PC-3 (cell line): ENCODE measurements around the gene WNK2.

ENCODE experiments used
- CTCF ChIP-seq: fragments of 300-600 bp; sonication (generic); conservative IDR thresholded peaks from 2 replicates; pipeline ENCODE4 v1.5.1; 2017; ENCODE audit warnings: antibody characterized with exemption, low read depth, mild to moderate bottlenecking, low read length
- EZH2 ChIP-seq: fragments of 300-600 bp; sonication (generic); IDR thresholded peaks from one replicate; pipeline ENCODE4 v1.6.1; 2017; ENCODE audit warnings: antibody characterized with exemption, mild to moderate bottlenecking, low read length; ENCODE audit not compliant: unreplicated experiment
- EZH2phosphoT487 ChIP-seq: fragments of 300-600 bp; sonication (generic); IDR thresholded peaks from 2 replicates; pipeline ENCODE4 v1.6.1; 2018; ENCODE audit warnings: mild to moderate bottlenecking, antibody characterized with exemption, low read length, borderline replicate concordance

- TF ChIP-seq CTCF: no peak
- TF ChIP-seq EZH2: no peak
- TF ChIP-seq EZH2phosphoT487: no peak
Measured at GRCh38 chr9:93197670-93198069, 13.7 kb downstream of the WNK2 start.
